Measurements from ENCODE around the gene KCNQ1.

Gene KCNQ1

GRCh38 chr11:2747248-2748027 lies 302.6 kb downstream of the KCNQ1 start:
- no peak for DNase-seq (ENCODE audit: low read depth in 2 of 2)

DNA sequence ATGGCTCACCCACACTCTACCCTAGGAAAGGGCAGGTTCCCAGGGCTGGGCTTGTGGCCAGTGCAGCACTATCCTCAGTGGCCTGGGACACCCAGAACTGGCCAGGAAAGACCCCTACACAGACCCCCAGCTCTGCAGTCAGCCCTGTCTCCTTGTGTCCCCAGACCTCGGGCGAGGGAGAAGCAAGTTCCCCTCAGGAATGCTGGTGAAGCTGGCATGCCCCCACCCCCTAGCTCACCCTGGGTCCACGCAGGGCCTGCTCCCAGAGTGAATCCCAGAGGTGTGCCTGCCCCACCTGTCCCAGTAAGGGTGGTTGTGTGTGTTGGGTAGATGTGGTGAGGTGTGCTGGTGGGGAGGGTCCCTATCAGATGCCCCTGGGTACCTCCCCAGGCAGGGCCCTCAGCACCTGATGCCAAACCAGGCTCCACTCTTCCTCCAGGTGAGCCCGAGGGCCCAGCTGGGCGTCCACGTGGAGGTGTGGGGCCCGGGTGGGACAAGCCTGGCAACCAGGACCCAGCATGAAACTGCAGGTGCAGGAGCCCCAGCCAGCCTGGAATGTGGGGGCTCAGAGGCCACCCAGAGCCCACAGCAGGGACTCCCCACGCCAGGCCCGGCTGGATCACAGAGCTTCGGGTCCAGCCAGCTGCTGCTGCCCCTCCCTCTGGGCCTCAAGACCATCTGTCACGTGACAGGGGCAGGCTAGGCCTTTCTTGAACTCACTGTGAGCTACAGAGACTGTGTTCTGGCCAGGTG lies 303.4 kb downstream of the KCNQ1 start:
- DNase-seq (ENCODE audit: low read depth in 2 of 2): no peak

DNA sequence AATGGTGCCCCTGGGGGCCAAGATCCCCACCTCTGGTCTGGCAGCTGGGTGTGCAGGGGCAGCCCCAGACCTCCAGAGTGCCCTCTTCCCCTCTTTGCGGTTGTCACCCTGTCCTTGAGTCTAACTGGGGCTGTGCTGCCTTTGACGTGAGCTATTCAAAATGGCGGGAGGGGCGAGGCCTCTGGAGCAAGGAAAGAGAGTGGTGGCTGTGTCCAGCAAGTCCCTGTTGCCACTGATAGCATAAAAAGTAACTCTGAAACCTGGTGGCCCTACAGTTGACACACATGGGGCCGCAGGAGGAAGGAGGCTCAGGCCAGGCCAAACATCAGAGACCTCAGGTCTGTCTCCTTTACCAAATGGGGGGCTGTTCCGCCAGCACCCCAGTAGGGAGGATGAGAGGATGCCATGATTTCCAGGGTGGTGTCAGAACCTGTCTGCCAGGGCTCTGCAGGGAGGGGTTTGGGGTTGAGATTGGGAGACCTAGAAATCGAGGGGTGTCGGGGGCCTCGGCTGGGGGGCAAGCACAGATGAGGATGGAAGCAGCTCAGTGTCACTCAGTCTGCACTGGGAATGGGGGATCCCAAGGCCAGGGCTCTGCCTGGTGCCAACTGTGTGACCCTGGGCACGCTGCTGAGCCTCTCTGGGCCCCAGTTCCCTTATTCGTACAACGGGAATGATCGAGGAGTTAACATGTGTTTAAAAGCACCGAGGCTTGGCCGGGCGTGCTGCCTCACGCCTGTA lies 304.2 kb downstream of the KCNQ1 start:
- no peak for DNase-seq (ENCODE audit: low read depth in 2 of 2)

GRCh38 chr11:2750101-2750681 lies 305.4 kb downstream of the KCNQ1 start:
- DNase-seq (ENCODE audit: low read depth in 2 of 2): no peak

DNA sequence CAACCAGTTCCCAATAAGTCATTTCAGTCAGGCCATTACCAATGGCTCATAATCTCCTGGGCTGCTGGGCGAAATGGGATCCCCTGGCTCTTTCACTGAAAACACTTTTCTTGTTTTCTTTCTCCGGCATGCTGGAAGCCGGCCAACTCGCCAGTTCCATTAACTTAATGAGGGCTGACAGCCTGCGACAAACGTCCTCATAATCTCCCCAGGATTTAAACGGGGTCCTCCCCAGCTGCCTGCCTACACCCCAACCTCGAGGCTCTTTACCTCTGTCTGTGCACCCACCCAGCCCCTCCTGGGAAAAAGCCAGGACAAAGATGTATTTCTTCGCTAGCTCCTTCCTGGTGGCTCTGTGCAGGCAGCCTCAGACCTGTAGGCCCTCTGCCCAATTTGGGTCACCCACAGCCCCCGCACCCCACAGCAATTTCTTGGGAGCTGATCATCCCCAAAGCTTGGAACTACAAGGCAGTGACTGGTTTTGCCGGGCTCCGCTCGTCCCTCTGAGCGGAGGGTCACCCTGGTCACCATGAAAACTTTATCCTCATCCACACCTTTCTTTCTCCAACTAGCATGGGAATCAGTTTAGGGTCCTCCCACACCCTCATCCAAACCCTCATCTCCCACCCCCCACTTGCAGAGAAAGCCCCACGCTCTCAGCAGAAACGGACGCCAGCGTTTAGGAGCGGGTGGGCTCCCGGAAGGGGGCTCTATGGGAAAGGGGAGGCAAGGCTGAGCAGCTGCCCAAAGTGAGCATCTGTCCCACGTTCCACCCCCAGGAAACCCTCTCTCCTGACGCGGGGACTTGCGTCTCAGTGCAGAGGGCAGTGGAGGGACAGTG lies 306.1 kb downstream of the KCNQ1 start:
- no peak for DNase-seq (ENCODE audit: low read depth in 2 of 2)

- no peak for DNase-seq (ENCODE audit: low read depth in 2 of 2)
These were observed 306.9 kb downstream of the KCNQ1 start for GRCh38 chr11:2751523-2752203.

DNA sequence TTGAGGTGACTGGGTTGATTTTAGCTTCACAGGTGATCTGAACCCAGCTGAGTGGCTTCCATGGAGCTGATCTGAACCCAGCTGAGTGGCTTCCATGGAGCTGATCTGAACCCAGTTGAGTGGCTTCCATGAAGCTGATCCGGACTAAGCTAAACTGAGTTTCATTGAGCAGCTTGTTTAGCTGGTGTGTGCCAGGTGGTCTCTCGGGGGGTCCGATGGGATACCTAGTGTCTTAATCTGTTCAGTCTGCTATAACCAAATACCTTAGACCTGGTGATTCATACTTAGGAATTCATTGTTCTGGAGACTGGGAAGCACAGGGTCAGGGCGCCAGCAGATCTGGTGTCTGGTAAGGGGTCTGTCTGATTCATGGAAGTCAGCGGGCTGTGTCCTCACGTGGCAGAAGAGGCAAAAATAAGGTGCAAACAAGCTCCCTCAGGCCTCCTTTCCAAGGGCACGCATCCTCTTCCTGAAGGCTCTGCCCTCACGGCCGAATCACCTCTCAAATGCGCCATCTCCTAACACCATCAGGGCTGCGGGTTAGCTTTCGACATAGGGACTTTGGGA lies 307.5 kb downstream of the KCNQ1 start:
- no peak for DNase-seq (ENCODE audit: low read depth in 2 of 2)

DNA sequence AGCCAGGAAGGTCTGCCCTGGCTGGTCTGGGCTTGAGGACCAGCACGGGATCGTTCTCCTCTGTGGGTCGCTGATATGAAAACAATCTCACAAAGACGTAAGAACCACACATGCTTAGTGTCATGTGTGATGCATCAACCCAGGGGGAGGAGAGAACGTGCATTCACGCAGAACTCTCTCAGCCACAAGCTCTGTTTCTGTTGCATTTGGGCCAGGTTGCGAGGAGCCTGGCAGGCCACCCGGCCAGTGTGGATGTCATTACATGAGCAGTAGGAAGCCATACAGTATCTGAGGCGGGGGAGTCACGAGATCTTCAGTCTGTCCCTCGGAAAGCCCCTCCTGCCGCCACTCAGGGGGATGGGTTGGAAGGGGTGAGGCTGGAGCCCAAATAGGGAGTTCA lies 308.1 kb downstream of the KCNQ1 start:
- no peak for DNase-seq (ENCODE audit: low read depth in 2 of 2)

- DNase-seq (ENCODE audit: low read depth in 2 of 2): no peak
These were observed 309.2 kb downstream of the KCNQ1 start for GRCh38 chr11:2754008-2754407.

GRCh38 chr11:2755071-2755470 lies 310.3 kb downstream of the KCNQ1 start:
- DNase-seq (ENCODE audit: low read depth in 2 of 2): no peak

GRCh38 chr11:2758751-2759150 lies 313.9 kb downstream of the KCNQ1 start:
- DNase-seq (ENCODE audit: low read depth in 2 of 2): no peak

DNA sequence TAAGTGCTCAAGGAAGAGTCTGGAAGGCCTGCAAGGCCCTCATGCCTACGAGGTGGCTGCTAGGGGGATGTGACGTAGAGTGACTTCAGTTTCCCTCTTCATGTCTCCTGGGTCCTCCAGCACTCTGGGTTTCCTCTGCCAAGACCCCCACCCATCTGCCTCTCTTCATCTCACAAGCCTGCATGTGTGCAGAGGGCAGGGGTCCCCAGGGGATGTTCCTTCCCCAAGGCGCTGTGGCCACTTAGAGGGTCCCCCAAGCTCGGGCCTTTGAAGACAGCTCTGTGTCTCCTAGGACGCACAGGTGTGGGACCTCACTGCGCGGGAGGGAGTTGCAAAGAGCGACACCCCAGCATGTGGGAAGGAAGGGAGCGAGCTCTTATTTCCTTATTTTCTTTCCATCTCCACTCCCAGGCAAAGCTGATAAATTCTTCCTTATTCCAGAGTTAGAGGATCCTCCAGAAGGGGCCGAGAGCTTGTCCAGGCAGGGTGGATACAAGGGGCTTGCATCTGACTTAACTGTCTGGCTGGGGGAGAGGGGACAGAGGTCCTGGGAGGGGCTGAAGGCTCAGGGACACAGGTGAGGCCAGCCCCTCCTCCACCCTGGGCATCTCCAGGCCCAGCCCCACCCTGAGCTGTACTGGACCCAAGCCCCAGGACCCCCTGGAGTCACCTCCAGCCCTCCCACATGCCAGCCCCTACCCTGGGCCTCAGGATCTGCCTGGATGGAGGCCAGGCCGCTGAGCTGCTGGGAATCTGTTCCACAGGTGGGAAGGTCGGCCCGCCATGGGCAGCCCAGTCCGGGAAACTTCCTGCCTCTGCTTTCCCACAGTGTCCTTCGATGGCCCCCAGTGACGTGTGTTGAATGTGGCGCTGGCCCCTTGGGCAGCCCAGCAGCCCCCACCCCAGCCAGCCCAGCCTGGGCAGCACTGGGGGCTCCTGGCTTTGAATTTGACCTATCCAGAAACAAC lies 314.7 kb downstream of the KCNQ1 start:
- no peak for DNase-seq (ENCODE audit: low read depth in 2 of 2)

DNA sequence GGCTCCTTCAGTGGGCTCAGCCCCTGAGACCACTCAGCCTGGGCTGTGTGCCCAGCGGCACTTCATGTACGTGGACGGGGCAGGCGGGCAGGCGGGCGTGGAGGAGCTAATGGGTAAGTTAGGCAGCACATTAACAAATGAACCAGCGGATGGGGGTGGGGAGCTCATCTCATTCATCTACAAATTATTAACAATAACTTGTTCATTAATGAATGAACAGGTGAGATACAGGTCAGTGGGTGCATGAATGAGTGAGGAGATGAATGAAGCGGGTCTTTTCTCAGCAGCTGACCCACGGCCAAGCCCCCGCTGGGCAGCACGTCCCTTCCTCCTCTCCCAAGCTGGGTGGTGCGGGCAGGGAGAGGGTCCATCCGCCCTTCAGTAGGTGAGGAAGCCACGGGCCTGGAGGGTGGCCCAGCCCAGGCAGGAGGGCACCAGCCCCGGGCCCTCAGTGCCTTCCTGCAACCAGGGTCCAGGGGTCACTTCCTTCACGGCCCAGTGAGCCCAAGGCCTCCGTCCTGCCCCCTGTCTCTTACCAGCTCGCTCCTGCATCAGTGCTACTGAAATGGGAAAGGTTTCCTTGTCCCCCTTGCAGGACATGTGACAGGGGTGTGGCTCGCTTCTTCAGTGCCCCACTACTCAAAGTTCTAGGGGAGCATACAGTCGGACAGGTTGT lies 315.5 kb downstream of the KCNQ1 start:
- no peak for DNase-seq (ENCODE audit: low read depth in 2 of 2)

DNA sequence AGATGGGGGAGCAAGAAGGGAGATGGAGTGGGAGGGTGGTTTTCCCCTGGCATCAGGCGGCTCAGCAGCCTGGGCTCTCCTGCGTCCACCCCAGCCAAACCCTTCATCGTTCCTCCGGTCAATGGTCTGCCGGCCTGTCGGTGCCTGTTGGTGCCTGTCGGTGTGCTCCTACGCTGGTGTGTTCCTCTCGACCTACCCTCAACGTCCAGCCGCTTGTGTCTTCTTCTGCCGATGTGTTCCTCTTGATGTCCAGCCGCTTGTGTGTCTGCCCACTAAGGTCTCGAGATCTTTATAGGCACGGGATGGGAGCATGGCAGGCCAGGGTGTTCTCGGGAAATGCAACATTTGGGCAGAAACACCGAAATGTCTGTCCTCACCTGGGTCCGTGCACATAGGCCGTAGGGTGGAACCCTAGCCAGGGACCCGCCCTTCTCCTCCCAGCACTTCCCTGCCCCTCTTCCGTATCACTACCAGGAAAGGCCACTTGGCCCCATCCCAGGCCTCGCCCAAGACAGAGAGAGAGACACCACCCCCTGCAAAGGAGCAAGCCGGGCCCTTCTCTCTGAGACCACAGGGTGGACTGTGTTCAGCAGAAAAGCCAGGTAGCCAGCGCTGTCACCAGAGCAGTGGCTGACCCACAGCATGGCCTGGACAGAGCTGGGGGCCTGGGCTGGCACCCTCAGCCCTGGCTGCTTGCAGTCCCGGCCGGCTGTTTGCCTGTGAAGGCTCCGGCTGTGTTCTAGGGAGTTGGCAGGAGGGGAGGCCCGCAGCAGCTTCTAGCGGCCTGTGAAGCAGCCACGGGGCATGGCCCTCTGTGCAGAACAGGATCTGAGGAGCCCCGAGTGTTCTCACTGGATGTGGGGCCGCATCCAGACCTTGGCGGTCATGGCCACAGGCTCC lies 316.6 kb downstream of the KCNQ1 start:
- no peak for DNase-seq (ENCODE audit: low read depth in 2 of 2)

DNA sequence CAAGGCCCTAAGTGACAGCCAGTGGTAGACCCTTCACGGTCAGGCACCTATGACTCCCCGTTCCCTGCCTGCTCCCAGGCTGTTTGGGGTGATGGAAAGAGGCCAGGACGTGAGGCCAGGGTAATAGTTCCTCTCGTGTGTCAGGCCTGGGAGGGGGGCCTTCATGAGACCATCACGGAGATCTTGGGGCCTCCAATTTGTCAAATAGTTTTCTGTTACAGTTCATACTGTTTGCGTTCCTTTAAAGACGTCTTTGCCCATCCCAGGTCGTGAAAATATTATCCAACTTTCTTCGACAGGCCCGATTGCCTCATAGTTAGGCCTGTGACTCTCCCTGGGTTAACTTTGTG lies 317.2 kb downstream of the KCNQ1 start:
- DNase-seq (ENCODE audit: low read depth in 2 of 2): no peak

- no peak for DNase-seq (ENCODE audit: low read depth in 2 of 2)
These were observed 317.6 kb downstream of the KCNQ1 start for GRCh38 chr11:2762451-2762850.

DNA sequence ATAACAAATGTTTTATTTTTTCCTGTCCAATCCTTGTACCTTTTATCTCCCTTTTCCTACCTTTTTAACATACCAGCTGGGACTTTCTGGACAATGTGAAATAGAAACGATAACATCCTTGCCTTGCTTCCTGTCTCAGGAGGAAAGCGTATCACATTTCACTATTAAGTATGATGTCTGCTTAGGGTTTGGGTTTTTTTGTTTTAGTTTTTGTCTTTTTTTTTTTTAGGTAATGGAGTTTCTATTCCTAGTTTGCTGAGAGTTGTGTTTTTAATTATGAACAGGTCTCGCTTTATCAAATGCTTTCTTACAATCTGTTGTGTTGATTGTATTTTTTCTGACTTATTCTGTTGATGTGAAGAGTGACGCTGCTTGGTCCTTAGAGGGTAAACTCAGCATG lies 319.2 kb downstream of the KCNQ1 start:
- DNase-seq (ENCODE audit: low read depth in 2 of 2): no peak

DNA sequence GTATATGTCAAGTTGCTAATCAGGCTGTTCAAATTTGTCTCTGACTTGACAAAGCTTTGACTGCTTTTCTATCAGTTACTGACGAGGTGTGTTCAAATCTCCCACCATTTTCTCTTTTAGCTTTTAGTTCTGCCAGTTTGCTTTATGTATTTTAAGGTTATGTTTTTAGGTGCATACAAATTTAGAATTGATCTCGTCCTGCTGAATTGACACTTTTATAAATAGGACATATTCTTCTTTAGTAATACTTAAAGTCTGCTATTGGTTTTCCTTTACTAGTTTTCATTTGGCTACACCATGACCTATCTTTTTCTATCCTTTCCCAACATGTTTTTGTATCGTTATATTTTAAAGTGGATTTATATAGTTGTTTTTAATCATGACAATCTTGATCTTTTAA lies 320.7 kb downstream of the KCNQ1 start:
- DNase-seq (ENCODE audit: low read depth in 2 of 2): no peak
